ENCODE data around the gene DYNC2H1.

DNA sequence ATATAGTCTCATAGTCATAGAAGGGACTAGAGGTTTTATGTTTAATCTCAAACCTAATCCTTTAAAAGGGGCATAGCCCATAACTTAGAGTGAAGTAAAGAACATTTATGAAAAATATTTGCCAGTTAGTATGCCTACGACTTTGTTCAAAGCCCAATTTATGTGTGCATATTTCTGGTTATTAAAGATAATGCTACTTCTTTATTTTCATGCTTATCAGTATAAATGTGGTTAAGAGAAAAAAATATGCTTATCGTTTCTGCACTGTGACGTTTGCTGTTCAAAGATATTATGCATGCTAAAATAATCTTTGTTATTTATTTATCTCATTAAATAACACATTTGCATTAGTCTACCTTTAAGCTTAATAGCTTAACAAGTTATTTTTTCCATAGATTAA, 343.9 kb downstream of the DYNC2H1 start:
- TF ChIP-seq ZBTB1 (tag by site-specific recombination; IDR thresholded peaks at IDR 0.05), result no peak
- TF ChIP-seq CTCF (tag by site-specific recombination; IDR thresholded peaks at IDR 0.05), result no peak
- TF ChIP-seq KLF1 (tag by site-specific recombination; IDR thresholded peaks at IDR 0.05), result no peak
- TF ChIP-seq ZNF747 (tag by site-specific recombination; IDR thresholded peaks at IDR 0.05), result no peak
- TF ChIP-seq, protein P1, sequence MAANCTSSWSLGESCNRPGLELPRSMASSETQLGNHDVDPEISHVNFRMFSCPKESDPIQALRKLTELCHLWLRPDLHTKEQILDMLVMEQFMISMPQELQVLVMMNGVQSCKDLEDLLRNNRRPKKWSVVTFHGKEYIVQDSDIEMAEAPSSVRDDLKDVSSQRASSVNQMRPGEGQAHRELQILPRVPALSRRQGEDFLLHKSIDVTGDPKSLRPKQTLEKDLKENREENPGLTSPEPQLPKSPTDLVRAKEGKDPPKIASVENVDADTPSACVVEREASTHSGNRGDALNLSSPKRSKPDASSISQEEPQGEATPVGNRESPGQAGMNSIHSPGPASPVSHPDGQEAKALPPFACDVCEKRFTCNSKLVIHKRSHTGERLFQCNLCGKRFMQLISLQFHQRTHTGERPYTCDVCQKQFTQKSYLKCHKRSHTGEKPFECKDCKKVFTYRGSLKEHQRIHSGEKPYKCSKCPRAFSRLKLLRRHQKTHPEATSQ (tag by site-specific recombination; IDR thresholded peaks at IDR 0.05), result no peak
- TF ChIP-seq, protein P2, sequence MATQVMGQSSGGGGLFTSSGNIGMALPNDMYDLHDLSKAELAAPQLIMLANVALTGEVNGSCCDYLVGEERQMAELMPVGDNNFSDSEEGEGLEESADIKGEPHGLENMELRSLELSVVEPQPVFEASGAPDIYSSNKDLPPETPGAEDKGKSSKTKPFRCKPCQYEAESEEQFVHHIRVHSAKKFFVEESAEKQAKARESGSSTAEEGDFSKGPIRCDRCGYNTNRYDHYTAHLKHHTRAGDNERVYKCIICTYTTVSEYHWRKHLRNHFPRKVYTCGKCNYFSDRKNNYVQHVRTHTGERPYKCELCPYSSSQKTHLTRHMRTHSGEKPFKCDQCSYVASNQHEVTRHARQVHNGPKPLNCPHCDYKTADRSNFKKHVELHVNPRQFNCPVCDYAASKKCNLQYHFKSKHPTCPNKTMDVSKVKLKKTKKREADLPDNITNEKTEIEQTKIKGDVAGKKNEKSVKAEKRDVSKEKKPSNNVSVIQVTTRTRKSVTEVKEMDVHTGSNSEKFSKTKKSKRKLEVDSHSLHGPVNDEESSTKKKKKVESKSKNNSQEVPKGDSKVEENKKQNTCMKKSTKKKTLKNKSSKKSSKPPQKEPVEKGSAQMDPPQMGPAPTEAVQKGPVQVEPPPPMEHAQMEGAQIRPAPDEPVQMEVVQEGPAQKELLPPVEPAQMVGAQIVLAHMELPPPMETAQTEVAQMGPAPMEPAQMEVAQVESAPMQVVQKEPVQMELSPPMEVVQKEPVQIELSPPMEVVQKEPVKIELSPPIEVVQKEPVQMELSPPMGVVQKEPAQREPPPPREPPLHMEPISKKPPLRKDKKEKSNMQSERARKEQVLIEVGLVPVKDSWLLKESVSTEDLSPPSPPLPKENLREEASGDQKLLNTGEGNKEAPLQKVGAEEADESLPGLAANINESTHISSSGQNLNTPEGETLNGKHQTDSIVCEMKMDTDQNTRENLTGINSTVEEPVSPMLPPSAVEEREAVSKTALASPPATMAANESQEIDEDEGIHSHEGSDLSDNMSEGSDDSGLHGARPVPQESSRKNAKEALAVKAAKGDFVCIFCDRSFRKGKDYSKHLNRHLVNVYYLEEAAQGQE (tag by site-specific recombination; IDR thresholded peaks at IDR 0.05), result no peak
- TF ChIP-seq, protein P3, sequence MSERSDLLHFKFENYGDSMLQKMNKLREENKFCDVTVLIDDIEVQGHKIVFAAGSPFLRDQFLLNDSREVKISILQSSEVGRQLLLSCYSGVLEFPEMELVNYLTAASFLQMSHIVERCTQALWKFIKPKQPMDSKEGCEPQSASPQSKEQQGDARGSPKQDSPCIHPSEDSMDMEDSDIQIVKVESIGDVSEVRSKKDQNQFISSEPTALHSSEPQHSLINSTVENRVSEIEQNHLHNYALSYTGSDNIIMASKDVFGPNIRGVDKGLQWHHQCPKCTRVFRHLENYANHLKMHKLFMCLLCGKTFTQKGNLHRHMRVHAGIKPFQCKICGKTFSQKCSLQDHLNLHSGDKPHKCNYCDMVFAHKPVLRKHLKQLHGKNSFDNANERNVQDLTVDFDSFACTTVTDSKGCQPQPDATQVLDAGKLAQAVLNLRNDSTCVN (tag by site-specific recombination; optimal IDR thresholded peaks at IDR 0.05), result no peak
- no peak for TF ChIP-seq ZNF558 (tag by site-specific recombination; IDR thresholded peaks at IDR 0.05)
- no peak for TF ChIP-seq YY1 (tag by site-specific recombination; IDR thresholded peaks at IDR 0.05)
- TF ChIP-seq ZNF776 (tag by site-specific recombination; IDR thresholded peaks at IDR 0.05; ENCODE audit: borderline replicate concordance), result no peak
- TF ChIP-seq SP7 (tag by site-specific recombination; IDR thresholded peaks at IDR 0.05), result no peak
